Measurements from ENCODE around the gene CYP4F22. TPM values are rescaled to one million over a fixed set of nuclear protein-coding genes. Genes with fewer than 3 reads are reported as not detected.

Gene CYP4F22
- total RNA-seq, 4 donors from 2014 or later, result 0.30 TPM; not detected in 3

DNA sequence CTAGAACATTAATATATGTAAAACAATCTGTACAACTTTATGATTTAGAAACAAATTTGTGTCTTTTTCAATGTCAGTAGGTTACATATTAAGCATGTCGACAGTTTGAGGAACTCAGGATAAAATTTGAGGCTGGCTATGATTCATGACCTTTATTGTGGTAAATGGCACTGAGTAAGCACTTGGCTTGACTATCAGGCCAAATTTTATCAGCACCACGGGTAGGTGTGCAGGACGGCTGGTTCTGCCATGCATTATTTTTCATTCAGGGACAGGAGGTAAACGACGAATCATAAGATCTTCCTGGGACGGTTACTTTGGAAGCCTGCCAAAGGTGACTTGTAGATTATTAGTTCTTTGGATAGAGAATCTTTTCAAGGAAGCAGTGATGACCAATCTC lies 86.7 kb downstream of the CYP4F22 start:
- no peaks in the 10 kb centered on the region for H3K27me3 ChIP-seq
- no peaks in the 10 kb centered on the region for H3K4me1 ChIP-seq
- no peak overlapping the region for H3K27ac ChIP-seq
- no peak overlapping the region for H3K4me3 ChIP-seq
- 48 to 64% methylated on average over 6 of the region's 6 CpGs for WGBS, 2 donors
- DNase-seq (ENCODE audit: low spot score in 2 of 2), result no peak
- H3K36me3 ChIP-seq, result no peaks in the 10 kb centered on the region
- H3K9me3 ChIP-seq, result peaks cover 0 to 27% (median 0%) of the 10 kb centered on the region in 4 donors
- TF ChIP-seq, protein P1, sequence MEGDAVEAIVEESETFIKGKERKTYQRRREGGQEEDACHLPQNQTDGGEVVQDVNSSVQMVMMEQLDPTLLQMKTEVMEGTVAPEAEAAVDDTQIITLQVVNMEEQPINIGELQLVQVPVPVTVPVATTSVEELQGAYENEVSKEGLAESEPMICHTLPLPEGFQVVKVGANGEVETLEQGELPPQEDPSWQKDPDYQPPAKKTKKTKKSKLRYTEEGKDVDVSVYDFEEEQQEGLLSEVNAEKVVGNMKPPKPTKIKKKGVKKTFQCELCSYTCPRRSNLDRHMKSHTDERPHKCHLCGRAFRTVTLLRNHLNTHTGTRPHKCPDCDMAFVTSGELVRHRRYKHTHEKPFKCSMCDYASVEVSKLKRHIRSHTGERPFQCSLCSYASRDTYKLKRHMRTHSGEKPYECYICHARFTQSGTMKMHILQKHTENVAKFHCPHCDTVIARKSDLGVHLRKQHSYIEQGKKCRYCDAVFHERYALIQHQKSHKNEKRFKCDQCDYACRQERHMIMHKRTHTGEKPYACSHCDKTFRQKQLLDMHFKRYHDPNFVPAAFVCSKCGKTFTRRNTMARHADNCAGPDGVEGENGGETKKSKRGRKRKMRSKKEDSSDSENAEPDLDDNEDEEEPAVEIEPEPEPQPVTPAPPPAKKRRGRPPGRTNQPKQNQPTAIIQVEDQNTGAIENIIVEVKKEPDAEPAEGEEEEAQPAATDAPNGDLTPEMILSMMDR (IDR thresholded peaks at IDR 0.05), result no peak
- no peak for TF ChIP-seq POLR2A (IDR thresholded peaks at IDR 0.05)
- TF ChIP-seq EP300 (IDR thresholded peaks at IDR 0.05), result no peak

Other genes starting within 250 kb of the CYP4F22 start
- gene BRD4, start 176.0 kb upstream of the CYP4F22 start, total RNA-seq, result 10 to 100 TPM; 34.7 to 69.6 (median 36.0) TPM
- 10 to 100 TPM; 26.4 to 58.5 (median 55.9) TPM for gene AKAP8, start 128.7 kb upstream of the CYP4F22 start, total RNA-seq
- 100 to 1,000 TPM; 170 to 248 (median 183) TPM for gene AKAP8L, start 89.5 kb upstream of the CYP4F22 start, total RNA-seq
- 100 to 1,000 TPM in 1 of 4 donors, 10 to 100 TPM in 3; 31.5 to 108 (median 46.3) TPM for gene WIZ, start 58.6 kb upstream of the CYP4F22 start, total RNA-seq
- gene RASAL3, start 44.0 kb upstream of the CYP4F22 start, total RNA-seq, result 1 to 10 TPM; 2.9 to 6.6 (median 4.3) TPM
- gene PGLYRP2, start 29.0 kb upstream of the CYP4F22 start, total RNA-seq, result not detected
- gene CYP4F8, start 106.7 kb downstream of the CYP4F22 start, total RNA-seq, result not detected
- gene CYP4F3, start 132.4 kb downstream of the CYP4F22 start, total RNA-seq, result 10 to 100 TPM in 2 of 4 donors, 1 to 10 TPM in 1, not detected in 1; 3.3 to 19.7 (median 13.0) TPM
- 10 to 100 TPM; 12.6 to 62.0 (median 50.4) TPM for gene CYP4F12, start 164.6 kb downstream of the CYP4F22 start, total RNA-seq
- not detected for gene OR10H2, start 219.5 kb downstream of the CYP4F22 start, total RNA-seq
- not detected for gene OR10H3, start 229.5 kb downstream of the CYP4F22 start, total RNA-seq

Measured in tibial nerve (tissue), 4 donors.